ENCODE data around the gene DIP2A. TPM values are rescaled to one million over a fixed set of nuclear protein-coding genes. Genes with fewer than 3 reads are reported as not detected.

DIP2A gene
- total RNA-seq, 4 donors from 2014 or later = 42.3 to 141 (median 52.8) TPM

GRCh38 chr21:46545363-46545762 lies 86.7 kb downstream of the DIP2A start:
- H3K27me3 ChIP-seq = no peaks in the 10 kb centered on the region
- TF ChIP-seq POLR2AphosphoS5 (IDR thresholded peaks at IDR 0.05) (no peak), CTCF (IDR thresholded peaks at IDR 0.05) (no peak), POLR2A (IDR thresholded peaks at IDR 0.05) (no peak), EP300 (IDR thresholded peaks at IDR 0.05) (no peak)
- H3K36me3 ChIP-seq = peaks cover 87% of the 10 kb centered on the region
- H3K4me1 ChIP-seq = no peaks in the 10 kb centered on the region
- no peaks in the 10 kb centered on the region for H3K9me3 ChIP-seq
- H3K27ac ChIP-seq = no peak overlapping the region
- no peak for DNase-seq (ENCODE audit: low spot score in 2 of 2)
- WGBS = 80% methylated on average over 1 of the region's 5 CpGs
- H3K4me3 ChIP-seq = no peak overlapping the region

GRCh38 chr21:46545911-46546310 lies 87.2 kb downstream of the DIP2A start:
- no peak overlapping the region for H3K27ac ChIP-seq
- H3K4me3 ChIP-seq = no peak overlapping the region
- peaks cover 93% of the 10 kb centered on the region for H3K36me3 ChIP-seq
- H3K4me1 ChIP-seq = no peaks in the 10 kb centered on the region
- 84% methylated on average over 6 of the region's 8 CpGs for WGBS
- DNase-seq (ENCODE audit: low spot score in 2 of 2) = no peak
- TF ChIP-seq EP300 (IDR thresholded peaks at IDR 0.05) (no peak), POLR2A (IDR thresholded peaks at IDR 0.05) (no peak), POLR2AphosphoS5 (IDR thresholded peaks at IDR 0.05) (no peak), CTCF (IDR thresholded peaks at IDR 0.05) (no peak)
- no peaks in the 10 kb centered on the region for H3K9me3 ChIP-seq
- no peaks in the 10 kb centered on the region for H3K27me3 ChIP-seq

- Histone ChIP-seq H3K27me3 (no peaks in the 10 kb centered on the region), H3K4me3 (no peak overlapping the region), H3K27ac (no peak overlapping the region), H3K36me3 (peaks cover 91% of the 10 kb centered on the region), H3K4me1 (no peaks in the 10 kb centered on the region), H3K9me3 (no peaks in the 10 kb centered on the region)
- DNase-seq (ENCODE audit: low spot score in 2 of 2) = no peak
- TF ChIP-seq CTCF (IDR thresholded peaks at IDR 0.05) = no peak
- TF ChIP-seq POLR2AphosphoS5 (IDR thresholded peaks at IDR 0.05) = no peak
- TF ChIP-seq EP300 (IDR thresholded peaks at IDR 0.05) = no peak
- TF ChIP-seq POLR2A (IDR thresholded peaks at IDR 0.05) = no peak
- 93% methylated on average over 14 of the region's 15 CpGs for WGBS
These were observed 88.1 kb downstream of the DIP2A start for GRCh38 chr21:46546799-46547198.

- no peaks in the 10 kb centered on the region for H3K4me1 ChIP-seq
- H3K27ac ChIP-seq = no peak overlapping the region
- 91% methylated on average over 18 of the region's 18 CpGs for WGBS
- peaks cover 86% of the 10 kb centered on the region for H3K36me3 ChIP-seq
- no peak overlapping the region for H3K4me3 ChIP-seq
- TF ChIP-seq CTCF (IDR thresholded peaks at IDR 0.05) = no peak
- TF ChIP-seq POLR2AphosphoS5 (IDR thresholded peaks at IDR 0.05) = no peak
- TF ChIP-seq EP300 (IDR thresholded peaks at IDR 0.05) = no peak
- TF ChIP-seq POLR2A (IDR thresholded peaks at IDR 0.05) = no peak
- H3K27me3 ChIP-seq = no peaks in the 10 kb centered on the region
- DNase-seq (ENCODE audit: low spot score in 2 of 2) = peak in 1 of 2 donors; percentile 57
- no peaks in the 10 kb centered on the region for H3K9me3 ChIP-seq
These were observed 91.0 kb downstream of the DIP2A start for GRCh38 chr21:46549650-46550049.

GRCh38 chr21:46550116-46550941 lies 91.6 kb downstream of the DIP2A start:
- DNase-seq (ENCODE audit: low spot score in 2 of 2) = peak in 1 of 2 donors; percentile 67
- H3K27ac ChIP-seq = no peak overlapping the region
- no peaks in the 10 kb centered on the region for H3K4me1 ChIP-seq
- H3K36me3 ChIP-seq = peaks cover 89% of the 10 kb centered on the region
- H3K9me3 ChIP-seq = no peaks in the 10 kb centered on the region
- 79% methylated on average over 7 of the region's 12 CpGs for WGBS
- no peak overlapping the region for H3K4me3 ChIP-seq
- no peaks in the 10 kb centered on the region for H3K27me3 ChIP-seq
- no peak for TF ChIP-seq CTCF (IDR thresholded peaks at IDR 0.05)
- no peak for TF ChIP-seq POLR2A (IDR thresholded peaks at IDR 0.05)
- TF ChIP-seq POLR2AphosphoS5 (IDR thresholded peaks at IDR 0.05) = no peak
- TF ChIP-seq EP300 (IDR thresholded peaks at IDR 0.05) = no peak

Measured in suprapubic skin (tissue), 4 donors.